Astrocyte (in vitro differentiated cells and primary cell): ENCODE data around the gene NTRK3. TPM values are rescaled to one million over a fixed set of nuclear protein-coding genes. Genes with fewer than 3 reads are reported as not detected.

Experiments used
- DNase-seq: peaks from one replicate; pipeline ENCODE4 v3.0.0-alpha.2; 2010; ENCODE audit warnings: low read depth
- FAIRE-seq: peaks from 2 replicates; lab custom pipeline; 2011; peaks lifted over from hg19 to GRCh38; lab: Jason Lieb, UNC
- H2AFZ ChIP-seq: 2 replicates; pipeline ENCODE4 v1.6.0; 2012; ENCODE audit warnings: low read depth, low read length, inconsistent platforms
- H3K27ac ChIP-seq: 2 replicates; pipeline ENCODE4 v1.5.1; 2011; ENCODE audit warnings: low read depth, low read length, inconsistent platforms
- H3K27me3 ChIP-seq: 2 replicates; pipeline ENCODE4 v1.6.0; 2011; ENCODE audit warnings: low read length, inconsistent platforms; ENCODE audit not compliant: insufficient read depth
- H3K36me3 ChIP-seq: 2 replicates; pipeline ENCODE4 v1.5.1; 2011; ENCODE audit warnings: low read length, inconsistent platforms; ENCODE audit not compliant: insufficient read depth
- H3K4me1 ChIP-seq: 2 replicates; pipeline ENCODE4 v1.5.1; 2011; ENCODE audit warnings: low read length, inconsistent platforms; ENCODE audit not compliant: insufficient read depth
- H3K4me2 ChIP-seq: 2 replicates; pipeline ENCODE4 v1.6.0; 2012; ENCODE audit warnings: low read length, inconsistent platforms
- H3K4me3 ChIP-seq: 2 replicates; pipeline ENCODE4 v1.5.1; 2011; ENCODE audit warnings: low read depth, mild to moderate bottlenecking, low read length, inconsistent platforms; ENCODE audit not compliant: insufficient read depth
- H3K79me2 ChIP-seq: 2 replicates; pipeline ENCODE4 v1.6.0; 2012; ENCODE audit warnings: mild to moderate bottlenecking, low read length, inconsistent platforms; ENCODE audit not compliant: insufficient read depth
- H3K9ac ChIP-seq: 2 replicates; pipeline ENCODE4 v1.6.0; 2012; ENCODE audit warnings: mild to moderate bottlenecking, low read length, inconsistent platforms
- H3K9me3 ChIP-seq: 2 replicates; pipeline ENCODE4 v1.5.1; 2012; ENCODE audit warnings: low read depth, mild to moderate bottlenecking, low read length, inconsistent platforms; ENCODE audit not compliant: insufficient read depth
- H4K20me1 ChIP-seq: 2 replicates; pipeline ENCODE4 v1.6.0; 2012; ENCODE audit warnings: low read length, inconsistent platforms; ENCODE audit not compliant: insufficient read depth
- H3K27ac Mint-ChIP-seq: one replicate; pipeline ENCODE4 v1.8.0; 2021; ENCODE audit warnings: mild to moderate bottlenecking, mixed read lengths; ENCODE audit not compliant: unreplicated experiment
- H3K27me3 Mint-ChIP-seq: one replicate; pipeline ENCODE4 v1.8.0; 2021; ENCODE audit warnings: low read depth, mixed read lengths; ENCODE audit not compliant: unreplicated experiment
- H3K36me3 Mint-ChIP-seq: one replicate; pipeline ENCODE4 v1.8.0; 2021; ENCODE audit warnings: low read depth, mixed read lengths; ENCODE audit not compliant: unreplicated experiment
- H3K4me1 Mint-ChIP-seq: one replicate; pipeline ENCODE4 v1.8.0; 2021; ENCODE audit warnings: low read depth, mixed read lengths; ENCODE audit not compliant: unreplicated experiment
- H3K4me3 Mint-ChIP-seq: one replicate; pipeline ENCODE4 v1.8.0; 2021; ENCODE audit warnings: mild to moderate bottlenecking, moderate library complexity, mixed read lengths; ENCODE audit not compliant: unreplicated experiment
- H3K9me3 Mint-ChIP-seq: one replicate; pipeline ENCODE4 v1.8.0; 2021; ENCODE audit warnings: mild to moderate bottlenecking, mixed read lengths; ENCODE audit not compliant: unreplicated experiment
- EZH2 ChIP-seq: IDR thresholded peaks from 2 replicates; pipeline ENCODE4 v1.6.1; 2012; ENCODE audit warnings: mild to moderate bottlenecking, low read length, inconsistent platforms; ENCODE audit not compliant: insufficient read depth
- total RNA-seq: library from RNA; stranded (reverse); gene quantifications from 2 replicates; pipeline ENCODE4 v1.2.1, GENCODE V29; 2021
- TF ChIP-seq, protein P1 (sequence below): IDR thresholded peaks from 2 replicates; pipeline ENCODE4 v1.5.1; 2011; ENCODE audit warnings: low read depth, mild to moderate bottlenecking, inconsistent platforms, low read length, moderate library complexity; ENCODE audit not compliant: insufficient read depth

NTRK3 gene
- total RNA-seq, 1 donor from 2014 or later = 12.9 TPM

DNA sequence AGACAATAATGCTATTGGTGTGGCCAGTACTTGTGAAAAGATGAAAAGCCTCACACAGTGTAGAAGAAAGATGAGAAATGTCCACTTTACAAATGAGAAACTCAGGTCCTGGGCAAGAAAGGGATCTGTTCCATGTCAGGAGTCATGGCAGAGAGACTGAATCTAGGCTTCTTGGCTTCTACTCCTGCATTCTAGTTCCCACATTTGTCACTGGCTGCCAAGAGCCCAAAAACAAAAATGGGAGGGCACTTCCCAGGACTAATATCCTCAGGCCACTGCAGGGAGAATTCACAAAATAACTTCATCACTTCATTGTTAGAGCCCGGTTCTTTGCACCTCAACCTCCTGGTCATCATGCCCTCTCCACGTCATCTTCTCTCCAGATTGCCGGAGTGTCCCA lies 337.5 kb downstream of the NTRK3 start:
- Histone ChIP-seq H4K20me1 (no peaks in the 10 kb centered on the region), H3K4me1 (no peaks in the 10 kb centered on the region), H3K79me2 (no peaks in the 10 kb centered on the region), H3K9ac (no peak overlapping the region), H3K4me2 (no peak overlapping the region), H3K36me3 (no peaks in the 10 kb centered on the region), H2AFZ (no peak overlapping the region), H3K27me3 (no peaks in the 10 kb centered on the region), H3K9me3 (no peaks in the 10 kb centered on the region), H3K27ac (no peak overlapping the region), H3K4me3 (no peak overlapping the region)
- no peaks in the 10 kb centered on the region for H3K9me3 Mint-ChIP-seq
- TF ChIP-seq, protein P1, sequence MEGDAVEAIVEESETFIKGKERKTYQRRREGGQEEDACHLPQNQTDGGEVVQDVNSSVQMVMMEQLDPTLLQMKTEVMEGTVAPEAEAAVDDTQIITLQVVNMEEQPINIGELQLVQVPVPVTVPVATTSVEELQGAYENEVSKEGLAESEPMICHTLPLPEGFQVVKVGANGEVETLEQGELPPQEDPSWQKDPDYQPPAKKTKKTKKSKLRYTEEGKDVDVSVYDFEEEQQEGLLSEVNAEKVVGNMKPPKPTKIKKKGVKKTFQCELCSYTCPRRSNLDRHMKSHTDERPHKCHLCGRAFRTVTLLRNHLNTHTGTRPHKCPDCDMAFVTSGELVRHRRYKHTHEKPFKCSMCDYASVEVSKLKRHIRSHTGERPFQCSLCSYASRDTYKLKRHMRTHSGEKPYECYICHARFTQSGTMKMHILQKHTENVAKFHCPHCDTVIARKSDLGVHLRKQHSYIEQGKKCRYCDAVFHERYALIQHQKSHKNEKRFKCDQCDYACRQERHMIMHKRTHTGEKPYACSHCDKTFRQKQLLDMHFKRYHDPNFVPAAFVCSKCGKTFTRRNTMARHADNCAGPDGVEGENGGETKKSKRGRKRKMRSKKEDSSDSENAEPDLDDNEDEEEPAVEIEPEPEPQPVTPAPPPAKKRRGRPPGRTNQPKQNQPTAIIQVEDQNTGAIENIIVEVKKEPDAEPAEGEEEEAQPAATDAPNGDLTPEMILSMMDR = no peak
- TF ChIP-seq EZH2 = no peak
- no peak overlapping the region for H3K4me3 Mint-ChIP-seq
- H3K4me1 Mint-ChIP-seq = peaks cover 3% of the 10 kb centered on the region
- no peak for DNase-seq
- FAIRE-seq = no peak
- no peak overlapping the region for H3K27ac Mint-ChIP-seq
- H3K27me3 Mint-ChIP-seq = peaks cover 13% of the 10 kb centered on the region
- H3K36me3 Mint-ChIP-seq = no peaks in the 10 kb centered on the region

DNA sequence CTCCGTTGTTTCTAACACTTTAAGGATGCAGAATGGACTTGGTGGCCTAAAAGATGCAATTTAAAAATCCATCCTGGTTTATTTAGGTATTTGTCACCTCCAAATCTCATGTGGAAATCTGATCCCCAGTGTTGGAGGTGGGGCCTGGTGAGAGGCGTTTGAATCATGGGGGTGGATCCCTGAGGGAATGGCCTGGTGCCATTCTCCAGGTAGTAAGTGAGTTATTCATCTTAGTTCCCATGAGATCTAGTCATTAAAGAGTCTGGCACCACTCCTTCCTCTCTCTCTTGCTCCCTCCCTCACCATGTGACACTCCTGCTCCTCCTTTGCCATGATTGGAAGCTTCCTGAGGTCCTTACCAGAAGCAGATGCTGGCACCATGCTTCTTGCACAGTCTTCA lies 339.1 kb downstream of the NTRK3 start:
- Histone ChIP-seq H3K4me1 (no peaks in the 10 kb centered on the region), H3K27ac (no peak overlapping the region), H3K9ac (no peak overlapping the region), H3K4me2 (no peak overlapping the region), H3K36me3 (no peaks in the 10 kb centered on the region), H3K4me3 (no peak overlapping the region), H3K79me2 (no peaks in the 10 kb centered on the region), H3K9me3 (no peaks in the 10 kb centered on the region), H4K20me1 (no peaks in the 10 kb centered on the region), H2AFZ (no peak overlapping the region), H3K27me3 (no peaks in the 10 kb centered on the region)
- DNase-seq (no peak), FAIRE-seq (no peak)
- TF ChIP-seq, protein P1 = no peak
- no peak for TF ChIP-seq EZH2
- Mint-ChIP-seq H3K36me3 (no peaks in the 10 kb centered on the region), H3K4me1 (peaks cover 3% of the 10 kb centered on the region), H3K27me3 (peaks cover 13% of the 10 kb centered on the region), H3K4me3 (no peak overlapping the region), H3K27ac (no peak overlapping the region), H3K9me3 (no peaks in the 10 kb centered on the region)

DNA sequence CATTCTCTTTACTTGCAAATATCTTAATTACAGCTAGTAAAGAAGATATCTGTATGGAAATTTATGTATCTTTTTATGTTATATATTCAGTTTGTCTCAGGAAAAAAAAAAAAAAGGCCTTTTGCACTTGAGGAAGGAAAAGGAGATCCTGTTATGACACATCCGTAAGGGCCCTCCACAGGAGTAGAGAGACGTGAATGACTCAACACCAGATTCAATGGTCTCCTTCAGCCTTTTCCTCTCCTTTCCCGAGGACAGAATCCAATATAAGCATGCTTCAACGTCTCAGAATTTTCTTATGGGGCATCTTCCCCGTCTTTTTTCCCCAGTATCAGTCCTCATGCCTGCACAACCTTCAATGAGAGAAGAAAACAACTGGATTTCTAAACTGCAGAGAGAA lies 340.3 kb downstream of the NTRK3 start:
- Histone ChIP-seq H3K27ac (no peak overlapping the region), H3K27me3 (no peaks in the 10 kb centered on the region), H2AFZ (no peak overlapping the region), H3K4me2 (no peak overlapping the region), H3K4me3 (no peak overlapping the region), H3K9ac (no peak overlapping the region), H4K20me1 (no peaks in the 10 kb centered on the region), H3K9me3 (no peaks in the 10 kb centered on the region), H3K4me1 (no peaks in the 10 kb centered on the region), H3K36me3 (no peaks in the 10 kb centered on the region), H3K79me2 (no peaks in the 10 kb centered on the region)
- no peak for TF ChIP-seq EZH2
- TF ChIP-seq, protein P1 = no peak
- no peak for FAIRE-seq
- Mint-ChIP-seq H3K4me1 (peaks cover 3% of the 10 kb centered on the region), H3K27ac (no peak overlapping the region), H3K4me3 (no peak overlapping the region), H3K36me3 (no peaks in the 10 kb centered on the region), H3K9me3 (no peaks in the 10 kb centered on the region), H3K27me3 (peaks cover 19% of the 10 kb centered on the region)
- DNase-seq = peak; percentile 59
